Dedifferentiated amniotic fluid mesenchymal stem cell (primary cell): ENCODE results near the gene PEA15.
A peak's percentile ranks its signal among the peaks of the same experiment; 100 is the strongest.

Experiments
- DNase-seq: peaks from one replicate; pipeline ENCODE4 v3.0.0-alpha.2; 2016; ENCODE audit errors: extremely low spot score

Gene PEA15

DNA sequence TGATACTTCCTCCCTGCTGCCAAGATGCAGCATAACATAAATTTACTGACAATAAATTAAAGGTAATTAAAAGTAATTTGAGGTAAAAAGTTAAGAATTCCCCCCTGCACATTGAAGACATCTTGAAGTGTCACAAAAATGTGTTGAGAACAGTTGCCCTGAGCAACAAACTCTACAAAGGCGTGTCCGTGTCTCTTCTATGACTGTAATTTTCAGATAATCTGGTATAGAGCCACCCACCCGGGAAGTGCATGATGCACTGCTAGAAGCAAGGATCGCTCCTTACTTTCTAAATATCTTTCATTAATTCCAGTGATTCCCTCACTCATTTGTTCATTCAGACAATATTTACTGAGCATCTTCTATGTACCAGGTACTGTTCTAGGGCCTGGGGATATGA, 25.8 kb upstream of the PEA15 start:
- DNase-seq, result no peak

- DNase-seq, result no peak
These were observed 18.9 kb upstream of the PEA15 start for GRCh38 chr1:160186246-160186645.

GRCh38 chr1:160186729-160187128, 18.5 kb upstream of the PEA15 start:
- no peak for DNase-seq

GRCh38 chr1:160187407-160187806, 17.8 kb upstream of the PEA15 start:
- no peak for DNase-seq

GRCh38 chr1:160188341-160188740, 16.8 kb upstream of the PEA15 start:
- DNase-seq, result no peak

DNA sequence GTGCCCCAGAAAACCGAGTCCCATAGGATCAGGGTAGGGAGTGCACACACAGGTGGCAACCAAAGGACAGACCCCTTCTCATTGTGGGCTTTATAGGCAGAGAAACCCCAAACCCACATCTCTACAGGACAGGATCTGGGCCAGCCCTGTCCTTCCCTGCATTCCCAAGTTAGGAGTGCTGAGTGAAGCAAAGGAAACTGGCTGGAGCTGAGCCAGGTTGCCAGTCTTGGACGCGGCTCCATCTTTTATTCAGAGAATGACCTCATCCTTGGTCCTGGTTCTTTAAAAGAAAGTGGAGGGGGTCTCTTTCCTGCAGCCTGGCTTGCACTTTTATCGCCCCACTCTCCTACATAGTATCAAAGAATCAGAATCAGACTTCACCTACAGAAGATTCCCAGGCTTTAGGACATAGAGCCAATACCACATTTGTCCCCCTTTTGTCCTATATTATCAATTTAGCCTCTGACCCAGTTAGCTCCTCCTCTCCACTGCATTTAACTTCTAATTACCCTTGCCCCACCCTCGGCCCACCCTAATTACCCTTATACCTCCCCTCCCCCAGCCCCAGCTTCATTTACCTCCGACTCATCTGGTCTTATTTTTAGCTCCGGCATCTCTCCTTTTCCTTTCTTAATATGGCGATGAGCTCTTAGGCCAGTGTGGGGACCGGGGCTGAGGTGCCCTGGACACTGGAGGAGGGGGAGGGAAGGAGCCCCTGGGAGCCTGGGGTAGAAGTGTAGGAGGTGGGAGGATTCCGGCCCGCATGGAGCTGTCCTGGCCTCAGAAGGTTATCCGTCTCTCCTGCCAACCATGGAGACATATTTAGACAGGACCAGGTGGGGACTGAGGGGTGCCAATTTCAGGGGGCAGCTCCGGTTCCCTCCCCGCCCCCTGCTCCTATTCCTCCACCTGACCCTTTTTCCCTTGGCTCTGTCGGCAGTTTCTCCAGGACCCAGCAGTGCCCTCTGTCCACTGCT, 15.2 kb upstream of the PEA15 start, which contains the start of gene CASQ1:
CASQ1 (plus strand) TSS at position 927 of the 977 bp plus-strand sequence. CDS start 177 bp downstream, outside the sequence.
- DNase-seq, result no peak

- no peak for DNase-seq
These were observed 13.4 kb upstream of the PEA15 start for GRCh38 chr1:160191756-160192155.

- DNase-seq, result no peak
These were observed 12.9 kb upstream of the PEA15 start for GRCh38 chr1:160192234-160192633.

DNA sequence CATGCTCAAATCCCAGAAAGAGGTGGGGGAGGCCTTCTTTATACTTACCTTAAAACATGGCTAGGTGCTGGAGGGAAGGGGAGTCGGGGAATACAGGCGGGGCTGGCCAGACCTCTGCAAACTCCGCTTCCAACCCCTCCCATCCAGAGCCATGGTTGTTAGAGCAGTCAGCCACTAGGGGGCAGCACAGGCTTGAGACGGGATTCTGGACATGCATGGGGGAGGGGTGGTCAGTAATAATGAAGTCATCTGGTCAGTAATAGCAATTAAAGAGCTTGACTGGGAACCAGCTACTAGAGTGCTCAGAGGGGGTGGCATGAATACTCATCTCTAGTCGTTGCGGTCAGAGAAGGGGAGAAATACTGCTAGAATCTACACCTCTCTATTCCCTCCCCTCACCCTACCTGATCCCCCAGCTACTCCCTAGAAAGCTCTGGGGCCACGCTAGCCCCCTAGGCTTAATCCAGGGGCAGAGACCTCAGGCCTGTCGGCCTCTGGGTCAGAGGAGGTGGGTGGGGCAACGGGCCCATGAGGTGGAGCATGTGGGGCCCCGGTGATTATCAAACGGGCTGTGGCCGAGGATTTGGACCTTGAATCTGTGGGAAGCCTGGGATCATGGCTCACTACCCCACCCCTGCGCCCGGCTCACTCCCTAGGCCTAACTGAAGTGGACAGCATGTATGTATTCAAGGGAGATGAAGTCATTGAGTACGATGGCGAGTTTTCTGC, 11.9 kb upstream of the PEA15 start:
- peak; percentile 78 for DNase-seq

DNA sequence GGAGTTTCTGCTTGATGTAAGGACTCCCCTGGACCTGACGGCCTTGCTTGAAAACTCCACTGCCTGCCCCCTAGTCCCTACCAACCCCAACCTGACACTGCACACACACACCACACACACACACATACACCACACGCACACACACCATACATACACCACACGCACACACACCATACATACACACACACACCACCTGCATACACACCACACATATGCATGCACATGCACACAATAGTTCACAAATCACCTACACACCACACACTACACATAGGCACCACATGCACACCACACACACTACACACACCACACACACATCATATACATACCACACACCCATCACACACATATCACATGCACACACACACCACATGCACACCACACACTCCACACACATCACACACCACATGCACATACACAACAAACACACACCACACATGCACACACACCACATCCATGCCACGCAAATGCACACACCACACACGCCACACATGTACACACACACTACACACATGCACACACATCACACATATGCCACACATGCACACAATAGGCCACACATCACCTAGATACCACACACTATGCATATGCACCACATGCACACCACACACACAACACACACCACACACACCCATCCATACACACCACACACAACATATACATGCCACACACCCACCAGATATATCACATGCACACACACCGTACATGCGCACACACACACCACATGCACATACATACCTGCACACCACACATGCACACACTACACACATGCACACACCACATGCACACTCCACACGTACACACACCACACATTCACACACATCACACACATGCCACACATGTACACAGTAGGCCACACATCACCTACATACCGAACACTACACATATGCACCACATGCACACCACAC, 11.1 kb upstream of the PEA15 start:
- DNase-seq, result no peak

GRCh38 chr1:160194737-160195059, 10.5 kb upstream of the PEA15 start:
- DNase-seq, result no peak

DNA sequence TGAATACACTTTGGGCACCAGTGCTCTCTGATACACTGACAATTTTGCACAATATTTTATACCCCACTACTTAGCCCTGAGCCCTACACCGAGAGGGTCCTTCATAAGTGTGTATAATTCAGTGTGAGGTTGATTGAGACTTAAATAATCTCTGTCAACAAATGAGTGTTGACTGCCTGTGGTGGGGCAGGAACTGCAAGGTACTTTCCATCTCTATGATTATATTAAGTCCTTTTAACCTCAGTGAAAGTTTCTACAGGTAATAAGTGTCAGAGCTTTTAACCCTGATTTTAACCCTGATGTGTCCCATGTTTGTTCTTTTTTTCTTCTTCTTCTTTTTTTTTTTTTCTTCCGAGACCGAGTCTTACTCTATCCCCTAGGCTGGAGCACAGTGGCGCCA, 9.0 kb upstream of the PEA15 start:
- no peak for DNase-seq

- no peak for DNase-seq
These were observed 8.0 kb upstream of the PEA15 start for GRCh38 chr1:160197231-160197630.

GRCh38 chr1:160200786-160201185, 4.4 kb upstream of the PEA15 start:
- DNase-seq, result no peak

DNA sequence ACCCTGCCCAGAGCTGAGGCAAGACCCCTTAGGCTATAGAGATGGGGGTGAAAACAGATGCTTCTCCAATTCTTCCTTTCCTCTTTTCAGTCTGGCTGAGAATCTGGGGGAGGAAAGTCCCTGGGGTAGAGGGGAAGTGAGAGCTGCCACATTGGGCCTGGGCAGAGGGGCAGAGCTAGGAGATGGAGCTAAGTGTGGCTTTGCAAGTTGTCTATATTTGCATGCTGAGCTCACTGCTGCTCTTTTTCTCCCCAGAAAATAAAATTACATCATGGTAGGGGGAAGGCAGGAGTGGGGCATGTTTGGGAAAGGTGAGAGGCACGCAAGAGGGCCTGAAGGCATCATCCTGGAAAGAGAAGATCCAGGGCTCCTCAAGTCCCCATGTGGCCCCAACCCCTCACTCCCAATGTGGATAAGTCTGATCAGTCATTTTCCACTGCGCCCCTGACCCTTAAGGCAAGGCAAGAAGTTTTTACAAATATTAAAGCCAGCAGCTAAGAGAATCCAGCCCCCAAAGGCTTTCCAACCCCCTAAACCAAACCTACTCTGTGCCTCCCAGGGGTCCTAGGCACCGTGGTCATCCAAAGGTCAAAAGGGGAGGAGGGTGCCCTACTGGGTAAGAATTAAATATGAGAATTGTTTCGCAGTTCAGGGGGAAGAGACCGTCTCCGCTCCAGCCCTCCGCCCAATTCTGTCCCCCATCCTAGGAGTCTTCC, 500 bp upstream of the PEA15 start:
- no peak for DNase-seq

DNA sequence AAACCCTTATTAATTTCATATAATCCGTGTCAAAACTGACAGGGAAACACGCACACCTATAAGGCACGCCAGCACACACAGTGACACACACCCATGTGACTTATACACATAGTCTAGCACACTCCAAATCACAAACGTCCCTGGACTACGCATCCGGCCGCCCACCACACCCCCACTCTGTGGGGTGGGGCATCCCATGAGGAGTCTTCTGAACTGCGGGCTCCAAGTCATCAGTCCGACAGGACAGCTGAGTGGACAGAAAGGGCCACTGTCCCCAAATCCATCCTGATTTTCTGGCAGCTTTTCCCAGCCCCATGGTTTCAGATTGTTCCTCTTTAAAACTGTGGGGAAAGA, 829 bp downstream of the PEA15 start:
- DNase-seq, result peak; percentile 36

- DNase-seq, result peak; percentile 82
These were observed 1.4 kb downstream of the PEA15 start for GRCh38 chr1:160206421-160207117.

GRCh38 chr1:160207118-160207650, 2.0 kb downstream of the PEA15 start:
- no peak for DNase-seq

GRCh38 chr1:160207771-160208556, 2.8 kb downstream of the PEA15 start:
- DNase-seq, result no peak
